Activated CD4-positive, alpha-beta memory T cell treated with anti-CD3 and anti-CD28 coated beads for 36 hours (primary cell): ENCODE data around the gene SLAMF7. TPM values are rescaled to one million over a fixed set of nuclear protein-coding genes. Genes with fewer than 3 reads are reported as not detected.

Source experiments
- CTCF ChIA-PET: fragments of 350-600 bp; sonication (Branson Sonifier 250); formaldehyde crosslinking; loops from one replicate; lab custom pipeline; 2021; ENCODE audit warnings: antibody characterized with exemption, inconsistent platforms; lab: Charles Lee
- POLR2A ChIA-PET: fragments of 350-600 bp; sonication (Branson Sonifier 250); formaldehyde crosslinking; loops from one replicate; lab custom pipeline; 2021; ENCODE audit warnings: antibody characterized with exemption; lab: Charles Lee
- DNase-seq: peaks from one replicate; pipeline ENCODE4 v3.0.0-alpha.2; 2020
- H3K27ac Mint-ChIP-seq: one replicate; pipeline ENCODE4 v1.8.0; 2021; ENCODE audit warnings: mixed read lengths
- H3K27me3 Mint-ChIP-seq: one replicate; pipeline ENCODE4 v1.8.0; 2021; ENCODE audit warnings: mixed read lengths
- H3K36me3 Mint-ChIP-seq: one replicate; pipeline ENCODE4 v1.8.0; 2021; ENCODE audit warnings: mixed read lengths
- H3K4me1 Mint-ChIP-seq: one replicate; pipeline ENCODE4 v1.8.0; 2021; ENCODE audit warnings: low read depth, mixed read lengths
- H3K4me3 Mint-ChIP-seq: one replicate; pipeline ENCODE4 v1.8.0; 2021; ENCODE audit warnings: mild to moderate bottlenecking, mixed read lengths
- H3K9me3 Mint-ChIP-seq: one replicate; pipeline ENCODE4 v1.8.0; 2021; ENCODE audit warnings: mixed read lengths
- intact Hi-C: fragments of 100-400 bp; cut with micrococcal nuclease; formaldehyde crosslinking; loops from one replicate; pipeline ENCODE4 v1.15.1; 2023
- total RNA-seq, 2 experiments: library from RNA; stranded (reverse); gene quantifications; one replicate each; pipeline ENCODE4 v1.2.3, GENCODE V29; 2021

Gene SLAMF7
- total RNA-seq, 2 experiments from 2014 or later: 11.4 to 15.9 TPM

GRCh38 chr1:160789702-160790611 is 50.9 kb downstream of the SLAMF7 start:
- ChIA-PET POLR2A (no interaction called here), CTCF (interaction anchor here (1.3 kb wide), 1 partner anchor 21 kb away, joined by 3 read pairs; no protein-coding TSS in a partner anchor)
- Mint-ChIP-seq H3K27me3 (no peaks in the 10 kb centered on the region), H3K4me3 (no peak overlapping the region), H3K4me1 (peaks cover 12% of the 10 kb centered on the region), H3K9me3 (no peaks in the 10 kb centered on the region), H3K27ac (no peak overlapping the region), H3K36me3 (no peaks in the 10 kb centered on the region)
- intact Hi-C loops: loop anchor here (10.0 kb wide), 2 partner anchors 305 to 355 kb away; partner anchors contain the start of gene KLHDC9
- no peak for DNase-seq

GRCh38 chr1:160794376-160794775 is 55.3 kb downstream of the SLAMF7 start:
- intact Hi-C loops: loop anchor here (10.0 kb wide), 2 partner anchors 300 to 360 kb away; partner anchors contain the start of gene KLHDC9
- DNase-seq: no peak
- Mint-ChIP-seq H3K27me3 (no peaks in the 10 kb centered on the region), H3K36me3 (no peaks in the 10 kb centered on the region), H3K27ac (no peak overlapping the region), H3K4me3 (no peak overlapping the region), H3K4me1 (peaks cover 54% of the 10 kb centered on the region), H3K9me3 (no peaks in the 10 kb centered on the region)
- ChIA-PET POLR2A (interaction anchor here (1.2 kb wide), 1 partner anchor 43 kb away, joined by 3 read pairs; no protein-coding TSS in a partner anchor), CTCF (interaction anchor here (0.8 to 8.6 kb wide), 11 partner anchors 8 to 202 kb away, joined by 3 to 77 read pairs (median 9); no protein-coding TSS in a partner anchor)

- POLR2A ChIA-PET: interaction anchor here (0.7 to 4.0 kb wide), 9 partner anchors 14 to 273 kb away, joined by 3 to 23 read pairs (median 5); no protein-coding TSS in a partner anchor
Observed at GRCh38 chr1:160795951-160796383, 56.9 kb downstream of the SLAMF7 start, which contains the start of gene LY9. LY9 (plus strand) TSS chr1:160796174; CDS start chr1:160796188, 14 bp downstream.

GRCh38 chr1:160797271-160797709 is 58.2 kb downstream of the SLAMF7 start:
- POLR2A ChIA-PET: interaction anchor here (1.5 to 4.0 kb wide), 3 partner anchors 16 to 89 kb away, joined by 8 to 23 read pairs (median 11); no protein-coding TSS in a partner anchor
- peaks cover 69% of the 10 kb centered on the region for H3K4me1 Mint-ChIP-seq
- no peaks in the 10 kb centered on the region for H3K27me3 Mint-ChIP-seq
- no peaks in the 10 kb centered on the region for H3K9me3 Mint-ChIP-seq
- H3K36me3 Mint-ChIP-seq: peaks cover 4% of the 10 kb centered on the region
- peak overlapping the region; percentile 77 for H3K4me3 Mint-ChIP-seq
- CTCF ChIA-PET: interaction anchor here (0.9 to 8.6 kb wide), 12 partner anchors 10 to 123 kb away, joined by 3 to 77 read pairs (median 5); no protein-coding TSS in a partner anchor
- intact Hi-C loops: loop anchor here (2.0 to 10.0 kb wide), 6 partner anchors 28 to 362 kb away; partner anchors contain the start of gene KLHDC9
- peak overlapping the region; percentile 88 for H3K27ac Mint-ChIP-seq
- no peak for DNase-seq

More at GRCh38 chr1:160795951-160796383, 56.9 kb downstream of the SLAMF7 start, which contains the start of gene LY9:
- DNase-seq: peak; percentile 90
- Mint-ChIP-seq H3K4me3 (peak within 1 kb of the TSS; percentile 77), H3K27ac (peak within 1 kb of the TSS; percentile 88), H3K27me3 (no peaks in the 10 kb centered on the region), H3K36me3 (no peaks in the 10 kb centered on the region), H3K4me1 (peaks cover 61% of the 10 kb centered on the region), H3K9me3 (no peaks in the 10 kb centered on the region)
- CTCF ChIA-PET: interaction anchor here (0.7 to 8.6 kb wide), 16 partner anchors 11 to 189 kb away, joined by 3 to 77 read pairs (median 5); no protein-coding TSS in a partner anchor
- intact Hi-C loops: loop anchor here (1.0 to 10.0 kb wide), 7 partner anchors 10 to 361 kb away; partner anchors contain the start of gene KLHDC9

- peak overlapping the region; percentile 77 for H3K4me3 Mint-ChIP-seq
- ChIA-PET POLR2A (interaction anchor here (0.5 to 4.0 kb wide), 5 partner anchors 16 to 89 kb away, joined by 3 to 23 read pairs (median 3); partner anchors contain the start of gene CD48), CTCF (interaction anchor here (0.9 to 8.6 kb wide), 14 partner anchors 9 to 156 kb away, joined by 3 to 77 read pairs (median 6); partner anchors contain the start of gene SLAMF7)
- H3K27ac Mint-ChIP-seq: peak overlapping the region; percentile 88
- peaks cover 74% of the 10 kb centered on the region for H3K4me1 Mint-ChIP-seq
- H3K27me3 Mint-ChIP-seq: no peaks in the 10 kb centered on the region
- peak; percentile 87 for DNase-seq
- no peaks in the 10 kb centered on the region for H3K9me3 Mint-ChIP-seq
- intact Hi-C loops: loop anchor here (2.0 to 10.0 kb wide), 6 partner anchors 29 to 363 kb away; partner anchors contain the start of gene KLHDC9
- H3K36me3 Mint-ChIP-seq: peaks cover 7% of the 10 kb centered on the region
Observed at GRCh38 chr1:160797861-160798273, 58.8 kb downstream of the SLAMF7 start.

GRCh38 chr1:160798439-160798838 is 59.4 kb downstream of the SLAMF7 start:
- intact Hi-C loops: loop anchor here (5.0 to 10.0 kb wide), 3 partner anchors 156 to 364 kb away; partner anchors contain the start of gene KLHDC9
- H3K27ac Mint-ChIP-seq: peak overlapping the region; percentile 88
- ChIA-PET CTCF (interaction anchor here (0.9 to 8.6 kb wide), 15 partner anchors 8 to 156 kb away, joined by 3 to 77 read pairs (median 6); partner anchors contain the start of gene SLAMF7), POLR2A (interaction anchor here (0.8 to 4.0 kb wide), 4 partner anchors 17 to 90 kb away, joined by 3 to 23 read pairs (median 7); partner anchors contain the start of gene CD48)
- peak overlapping the region; percentile 57 for H3K4me3 Mint-ChIP-seq
- no peaks in the 10 kb centered on the region for H3K9me3 Mint-ChIP-seq
- peaks cover 78% of the 10 kb centered on the region for H3K4me1 Mint-ChIP-seq
- H3K36me3 Mint-ChIP-seq: peaks cover 8% of the 10 kb centered on the region
- no peak for DNase-seq
- no peaks in the 10 kb centered on the region for H3K27me3 Mint-ChIP-seq

- peak overlapping the region; percentile 88 for H3K27ac Mint-ChIP-seq
- intact Hi-C loops: loop anchor here (5.0 to 10.0 kb wide), 3 partner anchors 157 to 365 kb away; partner anchors contain the start of gene KLHDC9
- POLR2A ChIA-PET: interaction anchor here (1.5 kb wide), 1 partner anchor 246 kb away, joined by 3 read pairs; the partner anchor contains the start of gene USF1
- peaks cover 87% of the 10 kb centered on the region for H3K4me1 Mint-ChIP-seq
- peak overlapping the region; percentile 57 for H3K4me3 Mint-ChIP-seq
- no peaks in the 10 kb centered on the region for H3K9me3 Mint-ChIP-seq
- peaks cover 11% of the 10 kb centered on the region for H3K36me3 Mint-ChIP-seq
- CTCF ChIA-PET: interaction anchor here (1.1 to 8.6 kb wide), 9 partner anchors 19 to 152 kb away, joined by 3 to 77 read pairs (median 10); no protein-coding TSS in a partner anchor
- DNase-seq: no peak
- no peaks in the 10 kb centered on the region for H3K27me3 Mint-ChIP-seq
Observed at GRCh38 chr1:160799641-160800040, 60.6 kb downstream of the SLAMF7 start.

- ChIA-PET POLR2A (interaction anchor here (1.5 kb wide), 1 partner anchor 246 kb away, joined by 3 read pairs; the partner anchor contains the start of gene USF1), CTCF (interaction anchor here (1.0 to 8.6 kb wide), 8 partner anchors 19 to 372 kb away, joined by 3 to 77 read pairs (median 12); no protein-coding TSS in a partner anchor)
- intact Hi-C loops: no loop called here
- no peaks in the 10 kb centered on the region for H3K9me3 Mint-ChIP-seq
- peaks cover 87% of the 10 kb centered on the region for H3K4me1 Mint-ChIP-seq
- peak overlapping the region; percentile 88 for H3K27ac Mint-ChIP-seq
- no peaks in the 10 kb centered on the region for H3K27me3 Mint-ChIP-seq
- DNase-seq: peak; percentile 48
- H3K4me3 Mint-ChIP-seq: peak overlapping the region; percentile 57
- peaks cover 13% of the 10 kb centered on the region for H3K36me3 Mint-ChIP-seq
Observed at GRCh38 chr1:160800142-160800541, 61.1 kb downstream of the SLAMF7 start.

- Mint-ChIP-seq H3K4me3 (peak overlapping the region; percentile 64), H3K4me1 (peaks cover 86% of the 10 kb centered on the region), H3K36me3 (peaks cover 13% of the 10 kb centered on the region), H3K27ac (peak overlapping the region; percentile 71), H3K9me3 (peaks cover 3% of the 10 kb centered on the region), H3K27me3 (no peaks in the 10 kb centered on the region)
- POLR2A ChIA-PET: interaction anchor here (1.5 kb wide), 1 partner anchor 245 kb away, joined by 3 read pairs; the partner anchor contains the start of gene USF1
- DNase-seq: no peak
- CTCF ChIA-PET: interaction anchor here (1.0 to 8.6 kb wide), 6 partner anchors 20 to 373 kb away, joined by 3 to 77 read pairs (median 12); no protein-coding TSS in a partner anchor
- intact Hi-C loops: no loop called here
Observed at GRCh38 chr1:160800645-160801408, 61.8 kb downstream of the SLAMF7 start.
